ENCODE results near the gene NDEL1.

DNA sequence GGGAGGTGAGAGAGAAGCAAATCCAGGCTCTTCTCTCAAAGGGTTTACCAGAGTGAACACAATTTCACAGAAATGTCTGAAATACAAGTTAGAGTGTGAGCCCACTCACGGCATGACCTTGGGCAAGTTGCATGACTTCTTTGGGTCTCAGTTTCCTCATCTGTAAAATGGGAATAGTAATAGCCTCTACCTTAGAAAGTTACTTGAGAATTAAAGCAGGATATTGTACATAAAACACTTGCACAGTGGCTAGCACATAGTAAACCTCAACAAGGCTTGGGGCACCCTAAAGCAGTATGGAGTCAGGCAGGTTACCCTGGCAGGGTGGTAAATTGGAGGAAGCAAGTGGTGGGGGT, 24.8 kb upstream of the NDEL1 start:
- TF ChIP-seq, protein P1, sequence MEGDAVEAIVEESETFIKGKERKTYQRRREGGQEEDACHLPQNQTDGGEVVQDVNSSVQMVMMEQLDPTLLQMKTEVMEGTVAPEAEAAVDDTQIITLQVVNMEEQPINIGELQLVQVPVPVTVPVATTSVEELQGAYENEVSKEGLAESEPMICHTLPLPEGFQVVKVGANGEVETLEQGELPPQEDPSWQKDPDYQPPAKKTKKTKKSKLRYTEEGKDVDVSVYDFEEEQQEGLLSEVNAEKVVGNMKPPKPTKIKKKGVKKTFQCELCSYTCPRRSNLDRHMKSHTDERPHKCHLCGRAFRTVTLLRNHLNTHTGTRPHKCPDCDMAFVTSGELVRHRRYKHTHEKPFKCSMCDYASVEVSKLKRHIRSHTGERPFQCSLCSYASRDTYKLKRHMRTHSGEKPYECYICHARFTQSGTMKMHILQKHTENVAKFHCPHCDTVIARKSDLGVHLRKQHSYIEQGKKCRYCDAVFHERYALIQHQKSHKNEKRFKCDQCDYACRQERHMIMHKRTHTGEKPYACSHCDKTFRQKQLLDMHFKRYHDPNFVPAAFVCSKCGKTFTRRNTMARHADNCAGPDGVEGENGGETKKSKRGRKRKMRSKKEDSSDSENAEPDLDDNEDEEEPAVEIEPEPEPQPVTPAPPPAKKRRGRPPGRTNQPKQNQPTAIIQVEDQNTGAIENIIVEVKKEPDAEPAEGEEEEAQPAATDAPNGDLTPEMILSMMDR (conservative IDR thresholded peaks at IDR 0.05), result no peak
- TF ChIP-seq EZH2 (IDR thresholded peaks at IDR 0.05; ENCODE audit: low read depth), result no peak
